Cardiac muscle cell (in vitro differentiated cells and primary cell): ENCODE measurements around the gene IFNA14. TPM values are rescaled to one million over a fixed set of nuclear protein-coding genes. Genes with fewer than 3 reads are reported as not detected.
A peak's percentile ranks its signal among the peaks of the same experiment; 100 is the strongest.
"Not testable (repeated sequence)": the region's sequence is repeated elsewhere in the genome, so short reads cannot be mapped to it uniquely, and the experiment has no call there.

Experiments used
- DNase-seq, 2 donors: peaks; one replicate each; pipeline versions ENCODE4 v3.0.0 to v3.0.0-alpha.2; 2010 to 2017; ENCODE audit warnings: low read depth in 1 of 2, low spot score in 1 of 2
- H3K27ac ChIP-seq: fragments of 200-600 bp; sonication (generic); 2 replicates; pipeline ENCODE4 v1.5.1; 2016
- H3K27me3 ChIP-seq: fragments of 200-600 bp; sonication (generic); 2 replicates; pipeline ENCODE4 v1.6.0; 2016; ENCODE audit warnings: control low read depth
- H3K36me3 ChIP-seq: fragments of 200-600 bp; sonication (generic); 2 replicates; pipeline ENCODE4 v1.5.1; 2016; ENCODE audit warnings: control low read depth
- H3K4me1 ChIP-seq: fragments of 200-600 bp; sonication (generic); 2 replicates; pipeline ENCODE4 v1.8.1; 2017; ENCODE audit warnings: low read depth, mild to moderate bottlenecking, mixed run types
- H3K4me3 ChIP-seq: fragments of 200-600 bp; sonication (generic); 2 replicates; pipeline ENCODE4 v1.5.1; 2016; ENCODE audit warnings: mild to moderate bottlenecking
- H3K9me3 ChIP-seq: fragments of 200-600 bp; sonication (generic); 2 replicates; pipeline ENCODE4 v1.5.1; 2017; ENCODE audit warnings: low read depth, mild to moderate bottlenecking, control low read depth
- CTCF ChIP-seq: IDR thresholded peaks from 2 replicates; pipeline ENCODE4 v1.5.1; 2012; ENCODE audit warnings: low read depth, mild to moderate bottlenecking, low read length
- polyA plus RNA-seq: library from polyadenylated mRNA; unstranded; fragments of >200 nt; fragmentation: Nextera tagmentation; extraction: Ambion mirVana; gene quantifications from 2 replicates; pipeline ENCODE4 v1.2.1, GENCODE V29; 2016
- total RNA-seq: library from RNA; depleted of rRNA; stranded (reverse); fragments of >200 nt; gene quantifications from 2 replicates; pipeline ENCODE4 v1.2.3, GENCODE V29; 2016

The IFNA14 gene
- total and polyA plus RNA-seq, 2 experiments from 2014 or later: not detected

DNA sequence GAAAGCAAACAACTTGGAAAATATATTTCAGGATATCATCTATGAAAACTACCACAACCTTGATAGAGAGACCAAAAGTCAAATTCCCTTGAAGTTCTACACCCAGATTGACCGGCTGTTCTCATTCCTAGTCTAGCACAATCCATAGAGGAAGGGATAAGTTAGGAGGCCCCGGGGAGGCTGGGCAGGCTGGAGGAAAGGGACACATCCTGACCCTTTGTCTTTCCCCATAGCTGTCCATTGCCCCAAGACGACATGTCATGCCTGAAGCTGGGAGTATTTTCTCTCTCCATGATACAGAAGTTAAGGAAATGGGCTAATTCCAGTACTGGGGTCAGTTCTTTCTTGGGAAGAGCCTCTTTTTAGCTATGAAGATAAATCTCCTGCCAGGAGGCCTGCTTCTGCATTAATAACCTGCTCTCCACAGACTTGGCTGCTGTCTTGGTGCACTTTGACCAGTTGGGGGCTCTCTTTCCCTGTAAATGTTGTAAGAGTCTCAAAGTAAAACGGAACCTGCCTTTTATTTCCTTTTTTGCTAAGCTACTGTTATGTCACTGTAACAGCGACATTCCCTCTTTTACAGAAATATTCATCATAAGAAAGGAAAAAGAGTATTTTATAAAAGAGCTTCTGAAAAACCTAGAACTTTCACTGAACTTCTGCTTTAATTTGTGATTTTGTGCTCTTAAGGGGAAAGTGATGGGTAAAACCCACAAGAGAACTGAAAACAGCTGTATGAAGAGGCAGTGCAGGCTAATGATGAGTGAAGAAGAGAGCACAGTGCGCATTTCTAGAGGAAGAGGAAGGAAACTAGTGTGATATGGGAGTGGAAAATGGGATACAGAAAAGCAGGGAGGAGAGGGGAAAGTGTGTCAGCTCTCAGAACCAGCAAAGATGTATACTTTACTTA lies 44.7 kb downstream of the IFNA14 start:
- peak; percentile 59 for TF ChIP-seq CTCF
- DNase-seq: peak; percentile 21 to 25

More for the DNA sequence above, 44.7 kb downstream of the IFNA14 start:
- not testable (repeated sequence) for H3K36me3 ChIP-seq, H3K4me3 ChIP-seq, H3K4me1 ChIP-seq, H3K9me3 ChIP-seq, H3K27ac ChIP-seq, H3K27me3 ChIP-seq

Other genes with a start within 250 kb of the IFNA14 start
- 0.04 and 0.36 TPM in 2 replicates for gene HACD4, start 208.4 kb downstream of the IFNA14 start, total RNA-seq
- gene HACD4, start 208.4 kb downstream of the IFNA14 start, polyA plus RNA-seq: 0.29 and 1.1 TPM in 2 replicates
- gene IFNB1, start 162.1 kb downstream of the IFNA14 start, total RNA-seq: not detected in 2 replicates
- gene IFNB1, start 162.1 kb downstream of the IFNA14 start, polyA plus RNA-seq: not detected in 2 replicates
- not detected in 2 replicates for gene IFNW1, start 98.2 kb downstream of the IFNA14 start, total RNA-seq
- not detected in 2 replicates for gene IFNW1, start 98.2 kb downstream of the IFNA14 start, polyA plus RNA-seq
- not detected in 2 replicates for gene IFNA21, start 73.3 kb downstream of the IFNA14 start, total RNA-seq
- gene IFNA21, start 73.3 kb downstream of the IFNA14 start, polyA plus RNA-seq: not detected in 2 replicates
- gene IFNA4, start 52.4 kb downstream of the IFNA14 start, total RNA-seq: not detected in 2 replicates
- not detected in 2 replicates for gene IFNA4, start 52.4 kb downstream of the IFNA14 start, polyA plus RNA-seq
- gene IFNA7, start 37.8 kb downstream of the IFNA14 start, total RNA-seq: not detected in 2 replicates
- not detected in 2 replicates for gene IFNA7, start 37.8 kb downstream of the IFNA14 start, polyA plus RNA-seq
- not detected in 2 replicates for gene IFNA10, start 32.9 kb downstream of the IFNA14 start, total RNA-seq
- not detected in 2 replicates for gene IFNA10, start 32.9 kb downstream of the IFNA14 start, polyA plus RNA-seq
- gene IFNA16, start 22.7 kb downstream of the IFNA14 start, total RNA-seq: not detected in 2 replicates
- gene IFNA16, start 22.7 kb downstream of the IFNA14 start, polyA plus RNA-seq: not detected in 2 replicates
- gene IFNA17, start 11.8 kb downstream of the IFNA14 start, total RNA-seq: not detected in 2 replicates
- gene IFNA17, start 11.8 kb downstream of the IFNA14 start, polyA plus RNA-seq: not detected in 2 replicates
- not detected in 2 replicates for gene IFNA5, start 65.3 kb upstream of the IFNA14 start, total RNA-seq
- gene IFNA5, start 65.3 kb upstream of the IFNA14 start, polyA plus RNA-seq: not detected in 2 replicates
- 22.6 and 23.1 TPM in 2 replicates for gene KLHL9, start 95.4 kb upstream of the IFNA14 start, total RNA-seq
- gene KLHL9, start 95.4 kb upstream of the IFNA14 start, polyA plus RNA-seq: 15.8 and 26.3 TPM in 2 replicates
- not detected in 2 replicates for gene IFNA6, start 110.9 kb upstream of the IFNA14 start, total RNA-seq
- not detected in 2 replicates for gene IFNA6, start 110.9 kb upstream of the IFNA14 start, polyA plus RNA-seq
- gene IFNA13, start 128.1 kb upstream of the IFNA14 start, total RNA-seq: not detected in 2 replicates
- not detected in 2 replicates for gene IFNA13, start 128.1 kb upstream of the IFNA14 start, polyA plus RNA-seq
- not detected in 2 replicates for gene IFNA2, start 145.4 kb upstream of the IFNA14 start, total RNA-seq
- gene IFNA2, start 145.4 kb upstream of the IFNA14 start, polyA plus RNA-seq: not detected in 2 replicates
- gene IFNA8, start 169.1 kb upstream of the IFNA14 start, total RNA-seq: not detected in 2 replicates
- gene IFNA8, start 169.1 kb upstream of the IFNA14 start, polyA plus RNA-seq: not detected in 2 replicates
- not detected in 2 replicates for gene IFNA1, start 200.4 kb upstream of the IFNA14 start, total RNA-seq
- not detected in 2 replicates for gene IFNA1, start 200.4 kb upstream of the IFNA14 start, polyA plus RNA-seq
- gene IFNE, start 242.3 kb upstream of the IFNA14 start, total RNA-seq: not detected in 2 replicates
- not detected in 2 replicates for gene IFNE, start 242.3 kb upstream of the IFNA14 start, polyA plus RNA-seq